ENCODE measurements around the gene ZNF8.
"Not testable (repeated sequence)": the region's sequence is repeated elsewhere in the genome, so short reads cannot be mapped to it uniquely, and the experiment has no call there.

DNA sequence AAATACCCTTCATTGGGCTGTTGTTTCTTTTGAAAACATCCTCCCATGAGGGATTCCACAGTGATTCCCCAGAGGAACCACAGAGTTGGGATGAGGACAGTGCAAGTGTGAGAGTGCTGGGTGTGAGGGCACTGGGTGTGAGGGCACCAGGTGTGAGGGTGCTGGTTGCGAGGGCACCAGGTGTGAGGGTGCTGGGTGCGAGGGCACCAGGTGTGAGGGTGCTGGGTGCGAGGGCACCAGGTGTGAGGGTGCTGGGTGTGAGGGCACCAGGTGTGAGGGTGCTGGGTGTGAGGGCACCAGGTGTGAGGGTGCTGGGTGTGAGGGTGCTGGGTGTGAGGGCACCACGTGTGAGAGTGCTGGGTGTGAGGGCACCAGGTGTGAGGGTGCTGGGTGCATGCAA lies 20.5 kb upstream of the ZNF8 start:
- TF ChIP-seq CEBPB (IDR thresholded peaks at IDR 0.05); ESRRA (IDR thresholded peaks at IDR 0.05; ENCODE audit: borderline replicate concordance, low read length); EP300 (IDR thresholded peaks at IDR 0.05): not testable (repeated sequence)
